ENCODE results near the gene PSMA6. TPM values are rescaled to one million over a fixed set of nuclear protein-coding genes. Genes with fewer than 3 reads are reported as not detected.

Gene PSMA6
- total and polyA plus RNA-seq, 2 of the 13 experiments (the other 11 are each of a cell fraction or from before 2014, with no cell fraction given) = 525 to 1,109 TPM

DNA sequence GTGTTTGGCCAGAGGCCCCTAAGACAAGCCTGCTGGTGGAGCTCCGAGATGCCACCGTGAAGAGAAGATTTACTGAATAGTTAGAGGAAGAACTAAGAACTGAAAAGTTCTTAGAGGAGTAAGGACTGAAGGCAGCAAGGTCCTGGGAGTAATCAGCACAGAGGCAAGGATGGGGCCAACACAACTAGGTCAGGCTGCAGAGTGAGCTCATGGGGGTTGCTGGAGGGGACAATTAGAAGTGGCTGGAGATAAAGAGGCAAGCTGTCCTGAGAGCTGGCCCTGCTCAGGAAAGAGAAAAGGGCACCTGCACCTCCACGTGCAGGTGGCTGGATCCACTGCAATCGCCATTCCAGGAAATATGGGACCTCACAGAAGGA, 59.7 kb downstream of the PSMA6 start (continued):
- 0 out of 2 replicates have a peak, but pooled peaks have one; percentile 19 for TF ChIP-seq ZNF501 (CRISPR knock-in tag; IDR thresholded peaks at IDR 0.05)
- TF ChIP-seq ZNF781 (CRISPR knock-in tag; IDR thresholded peaks at IDR 0.05; ENCODE audit: borderline replicate concordance, not compliant biosample characterization) = no peak
- 0 out of 2 replicates have a peak, but pooled peaks have one; percentile 5 for TF ChIP-seq ZNF891 (CRISPR knock-in tag; IDR thresholded peaks at IDR 0.05)
- TF ChIP-seq ZNF839 (CRISPR knock-in tag; IDR thresholded peaks at IDR 0.05; ENCODE audit: borderline replicate concordance) = no peak
- no peak for TF ChIP-seq EP300 (IDR thresholded peaks at IDR 0.05; ENCODE audit: low read depth in 2 of 2, low read length in 2 of 2)
- peak; percentile 17; the same call in 1 of the 2 replicates for TF ChIP-seq EP300 (CRISPR knock-in tag; IDR thresholded peaks at IDR 0.05; ENCODE audit: borderline replicate concordance)
- TF ChIP-seq SMARCC2 (IDR thresholded peaks at IDR 0.05) = no peak
- TF ChIP-seq POLR2AphosphoS2 (IDR thresholded peaks at IDR 0.05; ENCODE audit: low read depth, low read length) = no peak
- no peak for TF ChIP-seq ZNF101 (CRISPR knock-in tag; IDR thresholded peaks at IDR 0.05; ENCODE audit: borderline replicate concordance, low read depth)
- TF ChIP-seq, protein P1, sequence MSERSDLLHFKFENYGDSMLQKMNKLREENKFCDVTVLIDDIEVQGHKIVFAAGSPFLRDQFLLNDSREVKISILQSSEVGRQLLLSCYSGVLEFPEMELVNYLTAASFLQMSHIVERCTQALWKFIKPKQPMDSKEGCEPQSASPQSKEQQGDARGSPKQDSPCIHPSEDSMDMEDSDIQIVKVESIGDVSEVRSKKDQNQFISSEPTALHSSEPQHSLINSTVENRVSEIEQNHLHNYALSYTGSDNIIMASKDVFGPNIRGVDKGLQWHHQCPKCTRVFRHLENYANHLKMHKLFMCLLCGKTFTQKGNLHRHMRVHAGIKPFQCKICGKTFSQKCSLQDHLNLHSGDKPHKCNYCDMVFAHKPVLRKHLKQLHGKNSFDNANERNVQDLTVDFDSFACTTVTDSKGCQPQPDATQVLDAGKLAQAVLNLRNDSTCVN (CRISPR knock-in tag; IDR thresholded peaks at IDR 0.05; ENCODE audit: borderline replicate concordance) = no peak
- TF ChIP-seq, protein P2, sequence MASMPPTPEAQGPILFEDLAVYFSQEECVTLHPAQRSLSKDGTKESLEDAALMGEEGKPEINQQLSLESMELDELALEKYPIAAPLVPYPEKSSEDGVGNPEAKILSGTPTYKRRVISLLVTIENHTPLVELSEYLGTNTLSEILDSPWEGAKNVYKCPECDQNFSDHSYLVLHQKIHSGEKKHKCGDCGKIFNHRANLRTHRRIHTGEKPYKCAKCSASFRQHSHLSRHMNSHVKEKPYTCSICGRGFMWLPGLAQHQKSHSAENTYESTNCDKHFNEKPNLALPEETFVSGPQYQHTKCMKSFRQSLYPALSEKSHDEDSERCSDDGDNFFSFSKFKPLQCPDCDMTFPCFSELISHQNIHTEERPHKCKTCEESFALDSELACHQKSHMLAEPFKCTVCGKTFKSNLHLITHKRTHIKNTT (CRISPR knock-in tag; IDR thresholded peaks at IDR 0.05) = no peak
- TF ChIP-seq, protein P3, sequence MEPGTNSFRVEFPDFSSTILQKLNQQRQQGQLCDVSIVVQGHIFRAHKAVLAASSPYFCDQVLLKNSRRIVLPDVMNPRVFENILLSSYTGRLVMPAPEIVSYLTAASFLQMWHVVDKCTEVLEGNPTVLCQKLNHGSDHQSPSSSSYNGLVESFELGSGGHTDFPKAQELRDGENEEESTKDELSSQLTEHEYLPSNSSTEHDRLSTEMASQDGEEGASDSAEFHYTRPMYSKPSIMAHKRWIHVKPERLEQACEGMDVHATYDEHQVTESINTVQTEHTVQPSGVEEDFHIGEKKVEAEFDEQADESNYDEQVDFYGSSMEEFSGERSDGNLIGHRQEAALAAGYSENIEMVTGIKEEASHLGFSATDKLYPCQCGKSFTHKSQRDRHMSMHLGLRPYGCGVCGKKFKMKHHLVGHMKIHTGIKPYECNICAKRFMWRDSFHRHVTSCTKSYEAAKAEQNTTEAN (CRISPR knock-in tag; conservative IDR thresholded peaks at IDR 0.05) = no peak
- TF ChIP-seq ZNF616 (CRISPR knock-in tag; IDR thresholded peaks at IDR 0.05; ENCODE audit: low read depth) = no peak
- TF ChIP-seq ZNF225 (CRISPR knock-in tag; IDR thresholded peaks at IDR 0.05) = no peak
- TF ChIP-seq PHF8 (CRISPR knock-in tag; IDR thresholded peaks at IDR 0.05) = peak; percentile 21; the same call in 1 of the 2 replicates
- no peak for TF ChIP-seq ARID2 (CRISPR knock-in tag; IDR thresholded peaks at IDR 0.05; ENCODE audit: borderline replicate concordance)
- TF ChIP-seq HHEX (CRISPR knock-in tag; IDR thresholded peaks at IDR 0.05) = no peak
- TF ChIP-seq ZNF232 (CRISPR knock-in tag; IDR thresholded peaks at IDR 0.05; ENCODE audit: borderline replicate concordance) = 0 out of 2 replicates have a peak, but pooled peaks have one; percentile 13
- TF ChIP-seq ZNF792 (CRISPR knock-in tag; IDR thresholded peaks at IDR 0.05) = 0 out of 2 replicates have a peak, but pooled peaks have one; percentile 14
- no peak for TF ChIP-seq MZF1 (CRISPR knock-in tag; IDR thresholded peaks at IDR 0.05; ENCODE audit: borderline replicate concordance)
- TF ChIP-seq, protein P4, sequence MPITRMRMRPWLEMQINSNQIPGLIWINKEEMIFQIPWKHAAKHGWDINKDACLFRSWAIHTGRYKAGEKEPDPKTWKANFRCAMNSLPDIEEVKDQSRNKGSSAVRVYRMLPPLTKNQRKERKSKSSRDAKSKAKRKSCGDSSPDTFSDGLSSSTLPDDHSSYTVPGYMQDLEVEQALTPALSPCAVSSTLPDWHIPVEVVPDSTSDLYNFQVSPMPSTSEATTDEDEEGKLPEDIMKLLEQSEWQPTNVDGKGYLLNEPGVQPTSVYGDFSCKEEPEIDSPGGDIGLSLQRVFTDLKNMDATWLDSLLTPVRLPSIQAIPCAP (CRISPR knock-in tag; IDR thresholded peaks at IDR 0.05; ENCODE audit: low read depth) = no peak
- TF ChIP-seq, protein P5, sequence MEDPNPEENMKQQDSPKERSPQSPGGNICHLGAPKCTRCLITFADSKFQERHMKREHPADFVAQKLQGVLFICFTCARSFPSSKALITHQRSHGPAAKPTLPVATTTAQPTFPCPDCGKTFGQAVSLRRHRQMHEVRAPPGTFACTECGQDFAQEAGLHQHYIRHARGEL (CRISPR knock-in tag; IDR thresholded peaks at IDR 0.05) = no peak
- TF ChIP-seq, protein P6, sequence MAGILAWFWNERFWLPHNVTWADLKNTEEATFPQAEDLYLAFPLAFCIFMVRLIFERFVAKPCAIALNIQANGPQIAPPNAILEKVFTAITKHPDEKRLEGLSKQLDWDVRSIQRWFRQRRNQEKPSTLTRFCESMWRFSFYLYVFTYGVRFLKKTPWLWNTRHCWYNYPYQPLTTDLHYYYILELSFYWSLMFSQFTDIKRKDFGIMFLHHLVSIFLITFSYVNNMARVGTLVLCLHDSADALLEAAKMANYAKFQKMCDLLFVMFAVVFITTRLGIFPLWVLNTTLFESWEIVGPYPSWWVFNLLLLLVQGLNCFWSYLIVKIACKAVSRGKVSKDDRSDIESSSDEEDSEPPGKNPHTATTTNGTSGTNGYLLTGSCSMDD (CRISPR knock-in tag; IDR thresholded peaks at IDR 0.05) = no peak
